SK-N-MC (cell line): Measurements from ENCODE around the gene ARHGAP9.
"Not testable (repeated sequence)": the region's sequence is repeated elsewhere in the genome, so short reads cannot be mapped to it uniquely, and the experiment has no call there.

ENCODE experiments used
- DNase-seq: peaks from one replicate; pipeline ENCODE4 v3.0.0-alpha.2; 2011; ENCODE audit warnings: low read depth, low spot score
- H3K27ac ChIP-seq: fragments of 200-600 bp; sonication (generic); 2 replicates; pipeline ENCODE4 v1.5.1; 2016; ENCODE audit warnings: mixed run types
- H3K36me3 ChIP-seq: fragments of 200-600 bp; sonication (generic); 2 replicates; pipeline ENCODE4 v1.6.1; 2017; ENCODE audit warnings: antibody characterized with exemption, low read length, mixed read lengths; ENCODE audit not compliant: insufficient read depth
- H3K4me3 ChIP-seq: fragments of 200-600 bp; sonication (generic); 2 replicates; pipeline ENCODE4 v1.5.1; 2016
- H3K9ac ChIP-seq: fragments of 200-600 bp; sonication (generic); 2 replicates; pipeline ENCODE4 v1.8.0; 2017; ENCODE audit warnings: mixed run types, mixed read lengths; ENCODE audit not compliant: insufficient read length
- H3K9me3 ChIP-seq: fragments of 200-600 bp; sonication (generic); 2 replicates; pipeline ENCODE4 v1.6.1; 2017; ENCODE audit warnings: low read depth, mild to moderate bottlenecking, antibody characterized with exemption, low read length, moderate library complexity, mixed read lengths
- EZH2 ChIP-seq: fragments of 200-600 bp; sonication (generic); IDR thresholded peaks from one replicate; pipeline ENCODE4 v1.6.1; 2017; ENCODE audit warnings: antibody characterized with exemption
- FOXP2 ChIP-seq: optimal IDR thresholded peaks from 2 replicates; pipeline ENCODE3; 2011; ENCODE audit warnings: mild to moderate bottlenecking, moderate library complexity; ENCODE audit not compliant: insufficient read depth; ENCODE audit errors: extremely low read length, control extremely low read depth
- POLR2AphosphoS5 ChIP-seq: IDR thresholded peaks from 2 replicates; pipeline ENCODE4 v1.6.1; 2012; ENCODE audit warnings: mild to moderate bottlenecking, low read depth, low read length, borderline replicate concordance

The ARHGAP9 gene

GRCh38 chr12:57441846-57442427 is 37.7 kb downstream of the ARHGAP9 start:
- DNase-seq, result no peak
- no peak overlapping the region for H3K27ac ChIP-seq
- H3K36me3 ChIP-seq, result no peaks in the 10 kb centered on the region
- H3K4me3 ChIP-seq, result no peak overlapping the region
- no peak for TF ChIP-seq FOXP2
- TF ChIP-seq EZH2, result no peak
- TF ChIP-seq POLR2AphosphoS5, result no peak
- no peak overlapping the region for H3K9ac ChIP-seq
- H3K9me3 ChIP-seq, result no peaks in the 10 kb centered on the region

DNA sequence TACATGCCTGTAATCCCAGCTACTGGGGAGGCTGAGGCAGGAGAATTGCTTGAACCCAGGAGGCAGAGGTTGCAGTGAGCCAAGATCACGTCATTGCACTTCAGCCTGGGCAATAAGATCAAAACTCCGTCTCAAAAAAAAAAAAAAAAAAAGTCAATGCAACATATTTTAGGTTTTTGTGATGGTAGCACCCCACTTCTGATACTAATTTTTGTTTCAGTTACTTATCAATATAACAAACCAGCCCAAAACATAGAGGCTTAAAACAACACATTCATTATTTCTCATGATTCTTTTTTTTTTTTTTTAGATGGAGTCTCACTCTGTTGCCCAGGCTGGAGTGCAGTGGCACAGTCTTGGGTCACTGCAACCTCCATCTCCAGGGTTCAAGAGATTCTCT is 38.3 kb downstream of the ARHGAP9 start:
- not testable (repeated sequence) for H3K9ac ChIP-seq, H3K9me3 ChIP-seq, H3K36me3 ChIP-seq, H3K4me3 ChIP-seq, DNase-seq, H3K27ac ChIP-seq

DNA sequence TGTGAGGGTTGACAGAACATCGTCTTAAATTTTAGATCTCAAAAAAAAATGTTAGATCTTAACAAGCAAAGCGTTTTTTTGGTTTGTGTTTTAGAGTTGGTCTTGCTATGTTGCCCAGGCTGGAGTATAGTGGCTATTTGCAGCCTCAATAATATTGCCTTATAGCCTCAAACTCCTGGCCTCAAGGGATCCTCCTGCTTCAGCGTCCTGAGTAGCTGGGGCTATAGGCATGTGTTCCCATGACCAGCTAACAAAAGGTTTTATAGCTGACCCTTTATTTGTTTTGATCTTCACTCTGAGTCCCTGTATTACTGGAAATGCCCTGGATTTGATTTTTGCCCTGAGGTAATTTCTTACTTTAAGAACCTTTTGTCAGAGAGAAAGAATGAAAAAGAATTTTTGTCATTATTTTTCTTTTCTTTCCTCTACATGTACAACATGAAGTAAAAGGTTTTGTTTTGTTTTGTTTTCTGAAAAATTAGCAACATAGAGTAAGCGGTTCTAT is 39.9 kb downstream of the ARHGAP9 start:
- DNase-seq, result no peak
- H3K27ac ChIP-seq, result no peak overlapping the region
- H3K36me3 ChIP-seq, result no peaks in the 10 kb centered on the region

DNA sequence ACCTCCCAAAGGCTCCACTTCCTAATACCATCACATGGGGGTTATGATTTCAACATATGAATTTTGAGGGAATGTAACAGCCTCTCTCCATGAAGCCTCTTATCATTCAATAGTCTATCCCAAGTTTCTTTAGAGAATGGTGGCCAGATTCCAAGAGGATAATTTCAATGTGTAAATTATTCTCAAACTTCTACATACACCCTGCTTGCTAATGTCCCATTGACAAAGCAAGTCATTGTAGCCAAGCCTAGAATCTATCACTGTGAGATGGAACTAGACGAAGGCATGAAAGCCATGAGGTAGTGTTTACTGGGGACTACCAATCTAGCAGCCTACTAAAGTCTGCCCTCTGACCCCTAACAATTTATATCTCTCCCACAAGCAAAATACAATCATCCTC is 41.3 kb downstream of the ARHGAP9 start:
- no peak overlapping the region for H3K9ac ChIP-seq
- TF ChIP-seq POLR2AphosphoS5 (no peak), FOXP2 (no peak), EZH2 (no peak)
- no peak overlapping the region for H3K27ac ChIP-seq
- no peak for DNase-seq
- no peak overlapping the region for H3K4me3 ChIP-seq
- no peaks in the 10 kb centered on the region for H3K9me3 ChIP-seq
- no peaks in the 10 kb centered on the region for H3K36me3 ChIP-seq

More for the DNA sequence above, 39.9 kb downstream of the ARHGAP9 start:
- H3K9ac ChIP-seq, result no peak overlapping the region
- no peaks in the 10 kb centered on the region for H3K9me3 ChIP-seq
- H3K4me3 ChIP-seq, result no peak overlapping the region
- TF ChIP-seq EZH2 (no peak), POLR2AphosphoS5 (no peak), FOXP2 (no peak)

DNA sequence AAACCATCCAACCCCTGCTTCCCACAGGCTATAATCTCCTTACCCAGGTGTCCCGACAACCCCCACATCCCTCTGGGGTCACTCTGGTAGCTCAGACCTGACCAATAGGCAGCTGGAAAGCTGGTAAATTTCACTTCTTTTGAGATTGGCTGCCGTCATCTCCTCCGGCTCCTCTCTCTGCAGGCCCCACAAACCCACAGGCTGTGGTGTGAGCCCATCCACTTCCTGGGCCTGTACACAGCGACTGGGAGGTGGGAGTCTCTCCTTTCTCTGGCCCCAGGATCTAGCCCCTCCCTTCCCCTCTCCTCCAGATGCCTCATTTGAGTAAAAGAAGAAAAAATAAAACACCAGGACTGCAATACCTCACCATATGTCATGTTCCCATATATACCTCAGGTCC is 44.4 kb downstream of the ARHGAP9 start:
- Histone ChIP-seq H3K9me3 (no peaks in the 10 kb centered on the region), H3K36me3 (no peaks in the 10 kb centered on the region), H3K4me3 (no peak overlapping the region), H3K9ac (no peak overlapping the region), H3K27ac (no peak overlapping the region)
- no peak for DNase-seq
- TF ChIP-seq EZH2 (no peak), FOXP2 (no peak), POLR2AphosphoS5 (no peak)

GRCh38 chr12:57434517-57435223 is 45.0 kb downstream of the ARHGAP9 start, which contains the start of gene INHBC:
Gene INHBC (plus strand): TSS chr12:57434784. CDS start chr12:57434887, 103 bp downstream.
- Histone ChIP-seq H3K36me3 (no peaks in the 10 kb centered on the region), H3K9me3 (no peaks in the 10 kb centered on the region), H3K9ac (no peak within 1 kb of the TSS), H3K4me3 (no peak within 1 kb of the TSS), H3K27ac (no peak within 1 kb of the TSS)
- no peak for TF ChIP-seq EZH2
- TF ChIP-seq POLR2AphosphoS5, result no peak
- no peak for TF ChIP-seq FOXP2
- DNase-seq, result no peak

GRCh38 chr12:57433370-57433769 is 46.3 kb downstream of the ARHGAP9 start:
- Histone ChIP-seq H3K27ac (no peak overlapping the region), H3K4me3 (no peak overlapping the region), H3K9ac (no peak overlapping the region), H3K9me3 (no peaks in the 10 kb centered on the region), H3K36me3 (no peaks in the 10 kb centered on the region)
- no peak for DNase-seq
- TF ChIP-seq POLR2AphosphoS5 (no peak), EZH2 (no peak), FOXP2 (no peak)

DNA sequence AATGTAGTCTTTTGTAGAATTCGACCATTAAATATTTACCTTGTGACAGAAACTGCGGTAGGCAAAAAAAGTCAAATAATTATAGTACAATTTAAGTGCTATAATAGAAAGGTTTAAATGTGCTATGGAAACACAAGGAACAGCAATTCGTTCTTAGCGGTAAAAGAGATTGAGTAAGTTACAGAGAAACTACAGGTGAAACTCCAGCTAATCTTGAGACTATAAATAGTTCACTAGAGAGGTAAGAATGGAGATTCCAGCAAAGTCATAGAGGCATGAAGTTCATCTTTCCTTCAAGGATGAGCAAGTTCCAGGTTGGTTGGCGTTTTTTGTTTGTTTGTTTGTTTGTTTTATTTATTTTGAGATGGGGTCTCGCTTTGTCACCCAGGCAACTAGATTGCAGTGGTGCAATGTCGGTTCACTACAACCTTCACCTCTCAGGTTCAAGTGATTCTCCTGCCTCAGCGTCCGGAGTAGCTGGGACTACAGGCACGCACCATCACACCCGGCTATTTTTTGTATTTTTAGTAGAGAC is 47.9 kb downstream of the ARHGAP9 start:
- TF ChIP-seq POLR2AphosphoS5 (no peak), FOXP2 (no peak), EZH2 (no peak)
- H3K4me3 ChIP-seq, result peak overlapping the region; percentile 98
- H3K27ac ChIP-seq, result peak overlapping the region; percentile 82
- DNase-seq, result no peak
- H3K9ac ChIP-seq, result peak overlapping the region; percentile 82
- H3K36me3 ChIP-seq, result no peaks in the 10 kb centered on the region
- no peaks in the 10 kb centered on the region for H3K9me3 ChIP-seq
